Muscle layer of colon (tissue), 2 donors: ENCODE results near the gene RTKN.

Source experiments
- H3K27ac ChIP-seq: one replicate; pipeline ENCODE4 v1.7.0; 2013; ENCODE audit warnings: low read depth, mild to moderate bottlenecking, low read length, moderate library complexity
- H3K27me3 ChIP-seq, 2 donors: one replicate each; pipeline ENCODE4 v1.7.0; 2013; ENCODE audit warnings: low read length in 2 of 2, mild to moderate bottlenecking in 2 of 2; ENCODE audit not compliant: insufficient read depth in 2 of 2, control insufficient read depth in 1 of 2
- H3K36me3 ChIP-seq: one replicate; pipeline ENCODE4 v1.7.0; 2013; ENCODE audit warnings: mild to moderate bottlenecking, low read length; ENCODE audit not compliant: insufficient read depth
- H3K4me1 ChIP-seq: one replicate; pipeline ENCODE4 v1.7.0; 2013; ENCODE audit warnings: mild to moderate bottlenecking, low read length; ENCODE audit not compliant: insufficient read depth
- H3K4me3 ChIP-seq, 2 donors: one replicate each; pipeline ENCODE4 v1.7.0; 2013; ENCODE audit warnings: low read length in 2 of 2, low read depth in 1 of 2, mild to moderate bottlenecking in 1 of 2, moderate library complexity in 1 of 2
- H3K9ac ChIP-seq: one replicate; pipeline ENCODE4 v1.7.0; 2013; ENCODE audit warnings: low read length
- H3K9me3 ChIP-seq: one replicate; pipeline ENCODE4 v1.7.0; 2013; ENCODE audit warnings: mild to moderate bottlenecking, low read length
- donor health status: abdominal sarcoma.
- donor health status: Adenocarcinoma of cecum.

RTKN gene

DNA sequence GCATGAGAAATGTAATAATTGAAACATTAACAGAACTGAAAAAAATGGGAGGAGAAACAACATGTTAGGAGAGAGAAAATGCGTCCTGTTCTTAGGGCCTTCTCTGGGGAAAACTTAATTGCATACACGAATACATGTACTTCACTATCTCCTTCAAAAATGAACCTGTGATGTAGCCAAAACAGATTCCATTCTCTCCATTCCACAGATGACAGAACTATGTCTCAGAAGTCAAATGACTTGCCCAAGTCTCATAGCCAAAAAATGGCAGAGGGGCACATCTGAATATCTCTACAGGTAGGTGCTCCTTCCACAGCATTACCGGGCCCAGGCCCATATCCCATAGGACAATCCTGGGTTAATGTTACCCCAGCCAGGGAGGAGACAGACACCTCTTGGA is 57.7 kb downstream of the RTKN start:
- no peaks in the 10 kb centered on the region for H3K27me3 ChIP-seq
- H3K36me3 ChIP-seq, result peaks cover 5% of the 10 kb centered on the region
- H3K4me3 ChIP-seq, result no peak overlapping the region
- H3K9ac ChIP-seq, result no peak overlapping the region
- peaks cover 44% of the 10 kb centered on the region for H3K4me1 ChIP-seq
- H3K27ac ChIP-seq, result no peak overlapping the region
- no peaks in the 10 kb centered on the region for H3K9me3 ChIP-seq

DNA sequence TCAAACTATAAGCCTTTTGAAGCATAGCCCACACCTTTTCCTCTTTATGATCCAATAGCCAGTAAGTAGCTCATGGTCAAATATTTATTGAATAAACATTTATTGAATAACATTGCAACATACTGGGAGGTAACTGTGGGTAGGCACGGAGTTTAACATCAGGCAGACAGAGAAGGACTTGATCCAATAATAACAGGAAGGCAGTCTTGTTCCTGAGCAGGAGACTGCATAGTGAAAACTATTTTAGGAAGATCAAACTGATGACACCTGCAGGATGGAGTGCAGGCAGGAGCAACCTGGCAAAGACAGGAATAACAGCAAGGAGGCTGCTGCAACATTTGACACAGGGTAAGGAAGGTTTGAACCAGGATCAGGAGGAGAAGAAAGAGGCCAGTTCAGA is 58.5 kb downstream of the RTKN start:
- Histone ChIP-seq H3K4me1 (peaks cover 40% of the 10 kb centered on the region), H3K27ac (no peak overlapping the region), H3K27me3 (no peaks in the 10 kb centered on the region)

DNA sequence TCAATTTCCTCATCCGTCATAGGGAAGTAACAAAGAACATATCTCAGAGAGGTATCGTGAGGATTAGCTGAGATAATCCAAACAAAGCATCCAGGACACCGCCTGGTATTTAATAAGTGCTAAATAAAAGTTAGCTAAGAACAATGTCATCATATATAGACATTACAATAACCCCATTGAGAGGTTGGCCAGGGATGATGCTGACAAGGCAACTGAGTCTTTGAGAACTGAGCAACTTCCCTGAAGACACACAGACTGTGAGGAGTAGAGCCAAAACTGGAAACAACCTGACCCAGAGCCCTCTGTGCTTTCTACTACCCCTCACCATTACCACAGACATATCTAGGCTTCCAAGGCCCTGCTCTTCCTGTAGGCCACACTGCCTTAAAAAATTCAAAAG is 60.0 kb downstream of the RTKN start:
- no peak overlapping the region for H3K9ac ChIP-seq
- H3K4me3 ChIP-seq, result no peak overlapping the region
- no peaks in the 10 kb centered on the region for H3K27me3 ChIP-seq
- H3K4me1 ChIP-seq, result peaks cover 37% of the 10 kb centered on the region
- H3K9me3 ChIP-seq, result no peaks in the 10 kb centered on the region
- no peak overlapping the region for H3K27ac ChIP-seq
- H3K36me3 ChIP-seq, result peaks cover 18% of the 10 kb centered on the region

More for the DNA sequence above, 58.5 kb downstream of the RTKN start:
- H3K36me3 ChIP-seq, result peaks cover 5% of the 10 kb centered on the region
- no peak overlapping the region for H3K4me3 ChIP-seq
- no peaks in the 10 kb centered on the region for H3K9me3 ChIP-seq
- no peak overlapping the region for H3K9ac ChIP-seq

DNA sequence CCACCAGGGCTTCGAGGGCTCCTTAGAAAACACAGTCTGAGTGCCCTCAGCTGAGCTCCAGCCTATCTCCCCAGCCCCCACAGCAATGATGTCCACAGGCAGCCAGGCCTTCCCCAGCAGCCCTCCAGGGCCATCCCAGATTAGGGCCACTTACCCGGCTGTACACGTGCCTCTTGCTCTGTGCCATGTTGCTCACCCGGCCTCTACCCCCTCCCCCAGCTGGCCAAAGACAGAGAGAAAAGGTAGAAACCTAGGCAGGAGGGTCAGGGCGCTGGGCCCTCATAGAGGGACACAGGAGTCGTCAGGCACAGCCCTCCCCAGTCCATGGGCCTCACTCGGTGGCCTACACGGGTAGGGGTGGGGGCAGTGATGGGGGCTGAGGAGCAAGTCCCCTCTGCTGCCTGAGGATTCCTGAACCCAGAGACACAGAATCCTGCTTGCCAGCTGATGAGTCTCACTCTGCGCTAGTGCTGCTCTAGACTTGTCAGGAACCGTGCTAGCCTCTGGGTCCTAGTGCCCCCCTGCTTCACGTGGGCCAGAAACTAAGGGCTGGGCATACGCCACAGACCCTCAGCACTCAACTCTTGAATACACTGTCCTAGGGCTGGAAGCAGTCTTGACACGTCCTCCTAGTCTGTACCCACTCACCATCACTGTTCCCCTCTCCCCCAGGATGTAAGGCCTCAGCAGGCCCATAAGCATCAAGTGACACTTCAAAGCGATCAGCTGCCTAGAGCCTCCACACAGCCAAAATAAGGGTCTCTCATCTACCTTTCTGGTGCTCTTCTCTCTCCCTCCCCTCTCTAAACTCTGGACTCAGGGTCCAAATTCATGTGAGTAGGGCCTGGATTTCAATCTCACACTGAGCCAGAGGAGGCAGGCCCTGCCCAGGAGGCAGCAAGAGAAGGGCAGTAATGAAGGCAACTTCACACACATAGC is 61.6 kb downstream of the RTKN start, which contains the start of gene DCTN1:
DCTN1 (minus strand) TSS at position 461 of the 939 bp plus-strand sequence; CDS start at position 187, 274 bp downstream.
- peak within 1 kb of the TSS; percentile 35 for H3K9ac ChIP-seq
- H3K4me3 ChIP-seq, result peak within 1 kb of the TSS; percentile 30 to 65
- H3K27ac ChIP-seq, result peak within 1 kb of the TSS; percentile 51
- H3K36me3 ChIP-seq, result peaks cover 30% of the 10 kb centered on the region
- H3K9me3 ChIP-seq, result no peaks in the 10 kb centered on the region
- no peaks in the 10 kb centered on the region for H3K27me3 ChIP-seq
- H3K4me1 ChIP-seq, result peaks cover 37% of the 10 kb centered on the region

DNA sequence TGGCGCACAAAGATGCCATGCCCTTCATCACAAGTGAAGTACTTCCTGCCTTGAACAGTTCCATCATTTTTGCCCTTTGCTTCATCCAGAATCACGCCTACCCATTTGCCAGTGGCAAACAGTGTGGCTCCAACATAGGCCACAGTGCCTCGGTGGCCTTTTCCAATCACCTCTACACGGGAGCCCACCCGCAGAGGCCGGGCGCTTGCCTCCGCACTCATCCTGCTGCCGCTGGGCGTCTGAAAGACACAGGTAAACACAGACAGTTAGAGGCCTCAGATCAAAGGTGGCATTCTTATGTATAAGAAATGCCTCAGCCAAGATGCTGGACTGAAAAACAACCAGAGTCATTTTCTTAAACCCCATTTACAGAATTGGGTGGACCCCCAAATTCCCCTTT is 63.7 kb downstream of the RTKN start:
- H3K36me3 ChIP-seq, result peaks cover 25% of the 10 kb centered on the region
- no peak overlapping the region for H3K27ac ChIP-seq
- no peak overlapping the region for H3K9ac ChIP-seq
- no peaks in the 10 kb centered on the region for H3K27me3 ChIP-seq
- H3K4me1 ChIP-seq, result peaks cover 47% of the 10 kb centered on the region
- no peaks in the 10 kb centered on the region for H3K9me3 ChIP-seq
- no peak overlapping the region for H3K4me3 ChIP-seq

DNA sequence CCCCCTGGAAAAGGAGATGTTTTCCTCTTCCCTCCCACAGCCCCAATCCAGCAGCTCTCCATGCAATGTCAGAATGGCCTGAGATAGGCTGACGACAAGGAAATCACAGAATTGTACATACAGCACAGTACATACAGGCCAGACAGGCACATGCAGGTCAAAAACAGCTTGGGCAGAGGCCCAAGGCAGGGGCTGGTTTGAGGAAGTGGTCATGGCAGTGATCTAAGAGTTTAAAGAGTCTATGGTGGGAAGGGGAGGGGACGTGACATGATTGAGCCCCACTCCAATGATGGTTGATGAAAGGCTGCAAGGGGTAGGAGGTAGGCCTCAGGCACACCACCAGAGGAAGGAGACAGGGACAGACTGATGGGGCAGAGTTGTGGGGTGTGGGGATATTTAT is 65.9 kb downstream of the RTKN start:
- Histone ChIP-seq H3K27me3 (no peaks in the 10 kb centered on the region), H3K27ac (no peak overlapping the region), H3K9ac (no peak overlapping the region), H3K4me1 (peaks cover 37% of the 10 kb centered on the region), H3K36me3 (peaks cover 34% of the 10 kb centered on the region), H3K9me3 (no peaks in the 10 kb centered on the region), H3K4me3 (no peak overlapping the region)
